Karpas-422 (cell line): Measurements from ENCODE around the gene TEX19. TPM values are rescaled to one million over a fixed set of nuclear protein-coding genes. Genes with fewer than 3 reads are reported as not detected.

ENCODE experiments used
- DNase-seq: peaks from one replicate; pipeline ENCODE4 v3.0.0-alpha.2; 2015
- H2AFZ ChIP-seq: fragments of 200-600 bp; sonication (generic); 2 replicates; pipeline ENCODE4 v1.6.1; 2014; ENCODE audit warnings: antibody characterized with exemption, low read length, mixed read lengths
- H3K27ac ChIP-seq: fragments of 200-600 bp; sonication (generic); 2 replicates; pipeline ENCODE4 v1.5.1; 2014; ENCODE audit warnings: mild to moderate bottlenecking, low read length, moderate library complexity
- H3K27me3 ChIP-seq: fragments of 200-600 bp; sonication (generic); 2 replicates; pipeline ENCODE4 v1.6.1; 2014; ENCODE audit warnings: low read length, mixed read lengths
- H3K36me3 ChIP-seq: fragments of 200-600 bp; sonication (generic); 2 replicates; pipeline ENCODE4 v1.6.1; 2014; ENCODE audit warnings: low read length, mixed read lengths; ENCODE audit not compliant: insufficient read depth
- H3K4me1 ChIP-seq: fragments of 200-600 bp; sonication (generic); 2 replicates; pipeline ENCODE4 v1.6.1; 2014; ENCODE audit warnings: mild to moderate bottlenecking, low read length, mixed read lengths
- H3K4me2 ChIP-seq: fragments of 200-600 bp; sonication (generic); 2 replicates; pipeline ENCODE4 v1.6.1; 2014; ENCODE audit warnings: low read length, low read depth, mild to moderate bottlenecking; ENCODE audit not compliant: poor library complexity, severe bottlenecking
- H3K4me3 ChIP-seq: fragments of 200-600 bp; sonication (generic); 2 replicates; pipeline ENCODE4 v1.5.1; 2014; ENCODE audit warnings: mild to moderate bottlenecking, antibody characterized with exemption, low read length, mixed read lengths
- H3K79me2 ChIP-seq: fragments of 200-600 bp; sonication (generic); 2 replicates; pipeline ENCODE4 v1.6.1; 2014; ENCODE audit warnings: mild to moderate bottlenecking, low read length, mixed read lengths
- H3K9ac ChIP-seq: fragments of 200-600 bp; sonication (generic); 2 replicates; pipeline ENCODE4 v1.6.0; 2014; ENCODE audit warnings: low read length
- H3K9me2 ChIP-seq: fragments of 200-600 bp; sonication (generic), shearing (Covaris generic); replicated peaks from 2 replicates; pipeline ENCODE4 v1.6.0; 2014; ENCODE audit warnings: mild to moderate bottlenecking, low read length, moderate library complexity; ENCODE audit not compliant: insufficient read depth
- H3K9me3 ChIP-seq: fragments of 300-700, 200-600 bp; sonication (generic); 2 replicates; pipeline ENCODE4 v1.6.1; 2014; ENCODE audit warnings: low read length, mixed read lengths
- H4K20me1 ChIP-seq: fragments of 200-600 bp; sonication (generic); 2 replicates; pipeline ENCODE4 v1.6.1; 2014; ENCODE audit warnings: mild to moderate bottlenecking, antibody characterized with exemption, low read length, low read depth; ENCODE audit not compliant: insufficient read depth
- total RNA-seq: library from RNA; depleted of rRNA; stranded (reverse); fragments of >200 nt; shearing (Covaris generic); gene quantifications from 2 replicates; pipeline ENCODE4 v1.2.3, GENCODE V29; 2014; ENCODE audit warnings: low replicate concordance

The TEX19 gene
- total RNA-seq, 1 experiment from 2014 or later: 0.34 TPM

- H4K20me1 ChIP-seq: no peaks in the 10 kb centered on the region; the same call in 1 of the 2 replicates
- H3K4me2 ChIP-seq: no peak overlapping the region
- H3K9ac ChIP-seq: no peak overlapping the region
- H3K4me3 ChIP-seq: no peak overlapping the region
- H3K9me2 ChIP-seq: no peaks in the 10 kb centered on the region
- no peaks in the 10 kb centered on the region for H3K27me3 ChIP-seq
- H3K9me3 ChIP-seq: no peaks in the 10 kb centered on the region
- no peaks in the 10 kb centered on the region for H3K36me3 ChIP-seq
- DNase-seq: no peak
- H3K79me2 ChIP-seq: no peaks in the 10 kb centered on the region
- H3K27ac ChIP-seq: no peak overlapping the region
- H2AFZ ChIP-seq: no peak overlapping the region
- H3K4me1 ChIP-seq: no peaks in the 10 kb centered on the region
Observed at GRCh38 chr17:82391496-82392066, 32.5 kb downstream of the TEX19 start.

GRCh38 chr17:82392209-82392920 is 33.3 kb downstream of the TEX19 start:
- Histone ChIP-seq H3K9me2 (no peaks in the 10 kb centered on the region), H3K27ac (no peak overlapping the region), H3K27me3 (no peaks in the 10 kb centered on the region), H3K9me3 (no peaks in the 10 kb centered on the region), H3K36me3 (no peaks in the 10 kb centered on the region), H3K4me1 (no peaks in the 10 kb centered on the region), H4K20me1 (no peaks in the 10 kb centered on the region; the same call in 1 of the 2 replicates), H2AFZ (no peak overlapping the region), H3K9ac (no peak overlapping the region), H3K4me3 (no peak overlapping the region), H3K4me2 (no peak overlapping the region), H3K79me2 (no peaks in the 10 kb centered on the region)
- DNase-seq: no peak

GRCh38 chr17:82392941-82393340 is 33.9 kb downstream of the TEX19 start:
- Histone ChIP-seq H3K27me3 (no peaks in the 10 kb centered on the region), H3K9me3 (no peaks in the 10 kb centered on the region), H3K79me2 (no peaks in the 10 kb centered on the region), H2AFZ (no peak overlapping the region), H3K9ac (no peak overlapping the region), H3K9me2 (no peaks in the 10 kb centered on the region), H4K20me1 (no peaks in the 10 kb centered on the region; the same call in 1 of the 2 replicates), H3K4me3 (no peak overlapping the region), H3K27ac (no peak overlapping the region), H3K4me2 (no peak overlapping the region), H3K36me3 (no peaks in the 10 kb centered on the region), H3K4me1 (no peaks in the 10 kb centered on the region)
- DNase-seq: no peak

- Histone ChIP-seq H2AFZ (no peak overlapping the region), H3K9me2 (no peaks in the 10 kb centered on the region), H3K4me3 (no peak overlapping the region), H3K36me3 (no peaks in the 10 kb centered on the region), H3K9ac (no peak overlapping the region), H3K27me3 (no peaks in the 10 kb centered on the region), H3K79me2 (no peaks in the 10 kb centered on the region), H3K4me1 (no peaks in the 10 kb centered on the region), H3K9me3 (no peaks in the 10 kb centered on the region), H3K27ac (no peak overlapping the region), H4K20me1 (no peaks in the 10 kb centered on the region), H3K4me2 (no peak overlapping the region)
- no peak for DNase-seq
Observed at GRCh38 chr17:82394278-82394677, 35.2 kb downstream of the TEX19 start.

GRCh38 chr17:82396601-82397435 is 37.8 kb downstream of the TEX19 start:
- Histone ChIP-seq H2AFZ (no peak overlapping the region), H3K4me2 (no peak overlapping the region), H3K9ac (no peak overlapping the region), H3K9me3 (no peaks in the 10 kb centered on the region), H4K20me1 (no peaks in the 10 kb centered on the region), H3K4me1 (peaks cover 5% of the 10 kb centered on the region), H3K79me2 (no peaks in the 10 kb centered on the region), H3K4me3 (no peak overlapping the region), H3K27ac (no peak overlapping the region), H3K9me2 (no peaks in the 10 kb centered on the region), H3K27me3 (no peaks in the 10 kb centered on the region), H3K36me3 (no peaks in the 10 kb centered on the region)
- DNase-seq: no peak

- no peaks in the 10 kb centered on the region for H3K36me3 ChIP-seq
- no peaks in the 10 kb centered on the region for H3K27me3 ChIP-seq
- no peaks in the 10 kb centered on the region for H4K20me1 ChIP-seq
- no peak overlapping the region for H3K27ac ChIP-seq
- H3K9me2 ChIP-seq: no peaks in the 10 kb centered on the region
- H3K4me1 ChIP-seq: peaks cover 5% of the 10 kb centered on the region
- no peaks in the 10 kb centered on the region for H3K9me3 ChIP-seq
- no peak overlapping the region for H3K4me3 ChIP-seq
- no peak overlapping the region for H2AFZ ChIP-seq
- no peak overlapping the region for H3K4me2 ChIP-seq
- DNase-seq: no peak
- H3K79me2 ChIP-seq: no peaks in the 10 kb centered on the region
- no peak overlapping the region for H3K9ac ChIP-seq
Observed at GRCh38 chr17:82397449-82398335, 38.6 kb downstream of the TEX19 start.

- no peak overlapping the region for H3K9ac ChIP-seq
- no peak overlapping the region for H3K4me2 ChIP-seq
- no peak for DNase-seq
- no peaks in the 10 kb centered on the region for H4K20me1 ChIP-seq
- no peak overlapping the region for H3K4me3 ChIP-seq
- H3K4me1 ChIP-seq: peaks cover 5% of the 10 kb centered on the region
- no peaks in the 10 kb centered on the region for H3K36me3 ChIP-seq
- H3K27ac ChIP-seq: no peak overlapping the region
- no peaks in the 10 kb centered on the region for H3K79me2 ChIP-seq
- H3K9me2 ChIP-seq: no peaks in the 10 kb centered on the region
- H3K9me3 ChIP-seq: no peaks in the 10 kb centered on the region
- H3K27me3 ChIP-seq: no peaks in the 10 kb centered on the region
- H2AFZ ChIP-seq: no peak overlapping the region
Observed at GRCh38 chr17:82399041-82399441, 40.0 kb downstream of the TEX19 start.
